HG02840 (cell line): ENCODE measurements around the gene CHRM4.

Experiments used
- ATAC-seq: cut with Tn5 transposase; IDR thresholded peaks from one replicate; pipeline ENCODE4 v1.9.1; 2021; ENCODE audit warnings: mild to moderate bottlenecking, moderate library complexity, moderate number of reproducible peaks; ENCODE audit not compliant: unreplicated experiment, low FRiP score

Gene CHRM4

GRCh38 chr11:46391578-46392420 lies at the start of gene CHRM4:
TSS of gene CHRM4 (minus strand) at chr11:46391776. CDS start at chr11:46386557, 5,219 bp downstream.
- ATAC-seq = no peak

DNA sequence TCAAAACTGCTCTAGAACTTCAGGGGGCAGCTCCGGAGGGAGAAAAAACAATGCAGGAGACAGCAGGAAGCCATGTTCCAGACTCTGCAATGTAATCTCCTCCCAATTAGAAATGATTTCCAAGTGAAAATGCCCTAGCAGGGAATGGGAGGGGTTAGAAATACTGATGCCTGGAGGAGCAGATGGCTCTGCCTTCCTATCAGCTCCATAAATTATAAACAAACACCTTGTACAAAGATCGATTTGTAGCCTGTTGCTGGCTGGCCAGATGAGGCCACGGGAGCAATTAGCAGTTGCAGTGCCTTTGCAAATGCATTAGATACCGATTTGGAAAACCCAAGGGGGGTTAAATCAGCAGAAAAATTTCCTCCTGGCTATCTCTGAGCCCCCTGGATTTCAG lies 46.6 kb upstream of the CHRM4 start:
- ATAC-seq = no peak

DNA sequence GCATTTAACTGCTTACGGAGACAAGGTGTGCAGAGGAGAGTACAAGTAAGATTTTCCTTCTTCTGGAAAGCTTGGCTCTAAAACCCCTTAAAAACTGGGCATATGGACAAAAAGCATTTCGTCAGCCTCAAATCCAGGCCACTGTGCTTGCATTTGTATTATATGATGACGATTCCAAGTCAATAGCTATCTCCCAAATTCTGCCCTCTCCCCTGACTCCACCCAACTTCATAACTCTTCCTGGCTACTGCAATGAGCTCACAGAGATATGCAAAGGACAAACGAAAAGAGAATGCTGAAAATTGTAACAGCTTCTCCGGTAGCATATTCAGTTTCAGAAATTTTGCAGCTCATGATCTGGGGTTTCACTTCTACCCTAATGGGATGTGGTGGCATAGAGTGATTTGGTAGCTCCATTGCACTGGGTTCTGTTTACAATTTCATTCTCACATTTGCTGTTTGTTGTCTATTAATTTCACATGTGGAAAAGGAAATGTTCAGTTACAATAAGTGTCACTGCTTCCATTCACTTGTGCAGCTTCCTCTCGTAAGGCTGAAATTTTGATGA lies 45.6 kb upstream of the CHRM4 start:
- no peak for ATAC-seq

GRCh38 chr11:46436113-46436512 lies 44.5 kb upstream of the CHRM4 start:
- no peak for ATAC-seq

DNA sequence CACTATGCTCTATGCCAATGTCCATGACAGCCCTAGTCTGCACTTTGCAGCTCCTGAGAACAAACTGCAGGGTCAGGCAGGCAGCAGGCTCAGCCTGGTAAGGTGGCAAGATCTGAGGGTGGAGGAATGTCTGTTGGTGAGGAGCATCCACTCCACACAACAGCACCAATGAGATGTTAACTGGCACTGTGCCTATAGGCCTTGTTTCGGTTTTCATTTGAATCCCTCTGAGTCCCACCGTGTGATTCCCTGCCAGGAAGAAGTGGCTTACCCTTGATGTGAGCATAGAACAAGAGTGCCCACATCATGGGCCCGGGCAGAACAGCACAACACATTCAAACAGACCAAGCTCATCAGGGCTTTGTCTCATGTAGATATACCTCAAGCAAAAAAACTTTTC lies 44.1 kb upstream of the CHRM4 start:
- no peak for ATAC-seq

DNA sequence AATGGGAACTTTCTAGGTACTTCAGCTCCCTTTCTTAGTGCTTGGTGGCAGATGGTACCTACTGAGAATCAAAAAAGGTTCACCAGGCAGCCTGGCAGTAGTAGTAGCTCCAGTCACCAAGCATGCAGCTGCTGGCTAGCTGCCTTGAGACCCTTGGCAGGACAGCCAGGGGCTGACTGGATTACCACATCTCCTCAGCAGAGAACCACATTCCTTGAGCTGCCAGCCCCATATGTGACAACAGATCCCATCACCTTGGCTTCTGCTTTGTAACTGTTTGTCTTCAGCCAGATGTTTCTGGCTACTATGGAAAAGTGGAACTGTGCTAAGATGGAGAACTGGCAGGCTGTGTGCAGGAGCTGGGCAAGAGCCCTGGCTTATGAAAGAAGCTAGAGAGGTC lies 39.6 kb upstream of the CHRM4 start:
- no peak for ATAC-seq

- ATAC-seq = no peak
Observed at GRCh38 chr11:46429717-46430116, 38.1 kb upstream of the CHRM4 start.

GRCh38 chr11:46427364-46427763 lies 35.8 kb upstream of the CHRM4 start:
- no peak for ATAC-seq

DNA sequence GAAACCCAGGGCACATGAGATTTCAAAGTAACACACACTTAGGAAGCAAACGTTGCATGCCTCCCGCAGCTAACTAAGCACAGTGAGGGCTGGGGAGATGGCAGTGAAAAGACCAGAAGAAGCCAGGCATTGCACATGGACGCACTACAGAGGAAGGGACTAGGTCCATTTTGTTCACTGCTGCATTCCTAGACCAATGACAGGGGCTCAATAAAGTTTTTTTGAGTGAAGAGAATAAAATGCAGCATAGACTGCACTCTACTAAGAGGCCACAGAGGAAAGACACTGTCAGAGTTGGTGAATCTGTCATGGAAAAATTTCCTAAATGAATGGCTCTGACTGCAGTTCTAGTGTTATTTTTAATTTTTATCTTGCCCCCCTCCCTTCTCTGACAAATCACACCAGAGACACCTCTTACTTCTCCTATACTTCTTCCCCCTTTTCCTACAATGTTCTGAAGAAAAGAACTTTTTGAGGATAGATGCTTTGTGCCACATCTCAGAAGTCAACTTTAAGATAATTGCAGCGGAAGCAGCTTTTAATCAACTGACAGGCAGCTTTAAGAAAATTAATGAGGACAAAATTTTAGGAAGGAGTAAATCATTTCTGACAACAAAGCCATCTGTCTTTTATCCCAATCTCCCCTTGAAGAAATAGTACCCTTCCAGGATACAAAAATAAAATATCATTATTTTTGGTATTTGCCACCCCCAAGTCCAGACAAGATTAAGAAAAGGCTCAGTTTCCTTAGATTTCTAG lies 34.8 kb upstream of the CHRM4 start:
- no peak for ATAC-seq

DNA sequence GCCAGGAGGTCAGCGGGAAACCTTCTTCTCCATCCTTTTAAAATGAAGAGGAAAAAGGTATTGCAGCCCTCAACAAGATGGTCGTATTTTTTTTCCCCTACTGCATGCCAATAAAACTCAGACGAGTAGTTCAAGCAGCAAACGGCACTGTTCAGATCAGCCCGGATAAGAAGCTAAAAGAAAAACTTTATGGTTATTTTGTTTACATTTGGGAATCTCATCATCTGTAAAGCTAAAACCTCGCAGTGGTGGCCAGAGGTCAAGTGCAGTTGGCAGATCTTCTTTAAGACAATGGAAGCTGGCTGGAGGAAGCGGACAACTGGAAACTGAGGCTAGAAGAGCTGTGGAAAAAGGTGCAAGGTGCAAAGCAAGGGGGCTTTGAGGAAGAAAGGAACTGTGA lies 31.0 kb upstream of the CHRM4 start:
- no peak for ATAC-seq

DNA sequence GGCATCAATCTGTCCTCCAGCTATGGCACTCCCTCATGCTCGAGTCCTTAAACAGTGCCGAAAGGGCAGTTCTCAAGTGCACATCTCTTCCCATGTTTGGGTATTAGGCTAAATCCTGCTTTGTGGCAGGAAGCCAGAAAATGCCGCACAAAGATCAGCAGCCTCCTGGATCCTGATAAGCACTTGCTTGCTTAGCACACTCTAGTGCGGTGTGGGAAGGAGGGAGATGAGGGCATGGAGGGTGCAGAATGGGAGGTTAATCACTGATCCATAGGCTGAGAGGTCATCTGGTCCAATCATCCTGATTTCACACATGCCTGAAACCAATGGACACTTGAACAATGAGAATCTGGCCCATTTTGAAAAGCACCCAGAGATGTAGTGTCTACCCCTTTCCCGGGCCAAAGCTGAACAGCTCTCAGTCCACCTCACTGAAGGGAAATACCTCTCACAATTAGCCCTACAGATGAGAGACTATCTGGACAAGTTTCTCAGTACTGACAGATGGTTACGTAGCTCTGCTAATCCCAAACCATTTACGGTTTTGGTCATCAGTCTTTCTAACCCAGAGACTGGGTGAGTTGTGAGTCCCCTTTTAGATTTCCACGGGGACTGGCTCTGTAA lies 29.8 kb upstream of the CHRM4 start:
- ATAC-seq = no peak

- ATAC-seq = no peak
Observed at GRCh38 chr11:46420513-46420912, 28.9 kb upstream of the CHRM4 start.

- ATAC-seq = no peak
Observed at GRCh38 chr11:46418751-46419150, 27.2 kb upstream of the CHRM4 start.

GRCh38 chr11:46417711-46418110 lies 26.1 kb upstream of the CHRM4 start:
- ATAC-seq = no peak

DNA sequence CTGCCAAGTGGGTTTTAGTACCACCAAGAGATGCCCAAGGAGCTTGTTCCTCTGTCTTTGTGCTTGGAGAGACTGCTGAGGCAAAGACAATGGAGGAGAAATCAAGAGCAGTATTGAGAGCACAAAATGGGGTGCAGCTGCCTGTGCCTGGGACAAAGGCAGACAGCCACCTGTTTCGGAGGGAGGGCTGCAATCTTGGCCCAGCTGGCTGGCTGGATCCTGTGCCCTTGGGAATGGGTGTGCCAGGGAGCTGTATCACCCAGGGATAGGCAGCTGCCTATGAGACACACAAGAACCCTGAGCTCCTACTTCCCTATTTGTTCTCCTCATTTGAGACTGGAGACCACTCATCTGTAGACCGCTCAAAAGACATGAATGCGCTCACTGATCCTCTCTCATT lies 23.3 kb upstream of the CHRM4 start:
- ATAC-seq = no peak

GRCh38 chr11:46414466-46414796 lies 22.9 kb upstream of the CHRM4 start:
- no peak for ATAC-seq

- ATAC-seq = no peak
Observed at GRCh38 chr11:46413760-46414465, 22.3 kb upstream of the CHRM4 start.

- no peak for ATAC-seq
Observed at GRCh38 chr11:46410021-46410420, 18.4 kb upstream of the CHRM4 start.

DNA sequence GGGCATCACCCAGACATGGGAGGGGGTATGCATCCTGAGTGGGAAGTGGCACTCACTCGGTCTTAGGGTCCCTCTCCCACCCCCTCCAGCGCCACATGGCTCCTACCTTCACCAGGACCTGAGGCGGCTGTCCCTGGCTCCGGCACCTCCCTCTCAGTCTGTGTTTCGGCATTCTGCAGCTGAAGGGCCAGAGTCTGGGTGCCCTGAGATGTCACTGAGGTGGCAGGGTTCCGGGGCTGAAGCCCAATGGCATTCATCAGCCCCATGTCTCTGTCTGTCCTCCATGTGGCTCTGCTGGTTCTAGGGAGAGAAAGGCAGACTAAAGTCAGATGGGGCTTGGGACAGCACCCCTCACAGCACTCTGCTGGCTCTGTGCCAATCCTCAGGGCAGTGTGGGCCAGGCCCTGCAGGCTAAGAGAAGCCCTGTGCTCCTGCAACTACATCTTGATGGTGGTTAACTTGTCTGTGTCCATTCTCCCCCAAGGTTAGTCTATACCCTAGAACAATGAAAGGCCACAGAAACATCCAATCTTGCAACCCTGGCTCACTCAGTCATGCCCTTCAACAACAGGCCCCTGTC lies 16.9 kb upstream of the CHRM4 start:
- no peak for ATAC-seq

- no peak for ATAC-seq
Observed at GRCh38 chr11:46407635-46408034, 16.1 kb upstream of the CHRM4 start.
